ENCODE measurements around the gene SLC30A2.

SLC30A2 gene

DNA sequence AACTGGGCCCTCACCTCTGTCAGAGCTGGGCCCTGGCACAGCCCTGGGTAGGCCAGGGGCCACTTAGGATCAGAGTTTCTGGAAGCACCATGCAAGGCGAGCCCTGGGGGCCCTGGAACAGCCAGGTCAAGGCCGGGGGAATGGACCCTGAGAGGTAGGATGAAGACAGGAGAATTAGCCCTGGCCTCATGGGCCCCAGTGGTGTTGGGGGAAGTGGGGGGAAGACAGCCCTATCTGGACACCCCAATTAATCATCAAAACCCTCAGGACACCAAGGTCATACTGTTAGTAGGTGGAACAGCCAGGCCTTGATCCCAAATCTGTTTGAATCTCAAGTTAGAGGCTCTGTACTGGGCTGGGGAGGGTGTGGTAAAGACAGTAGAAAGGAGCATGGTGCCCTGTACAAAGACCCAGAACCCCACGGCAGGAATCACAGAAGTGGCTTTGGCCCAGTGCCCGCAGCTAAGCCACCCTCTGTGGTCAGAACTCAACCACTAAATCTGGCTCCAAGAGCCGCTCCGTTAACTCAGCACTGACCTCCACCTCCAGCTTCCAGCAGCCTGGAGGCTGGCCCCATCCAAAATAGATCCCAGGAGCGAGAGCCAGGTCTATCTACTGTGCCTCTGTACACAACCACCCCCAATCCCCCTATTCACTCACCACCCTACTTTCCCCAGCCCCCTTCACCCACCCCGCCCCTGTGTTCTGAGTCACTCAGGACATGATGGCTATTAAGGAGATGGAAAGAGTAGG is 35.5 kb upstream of the SLC30A2 start:
- Histone ChIP-seq H3K9ac (ENCODE audit: low read depth, low read length) (no peak overlapping the region), H3K36me3 (ENCODE audit: insufficient read depth, low read depth, low read length) (no peaks in the 10 kb centered on the region), H3K4me1 (ENCODE audit: insufficient read depth, low read length) (peaks cover 7% of the 10 kb centered on the region; the same call in 1 of the 2 replicates), H3K4me3 (ENCODE audit: low read length) (no peak overlapping the region), H3K27me3 (ENCODE audit: insufficient read depth, low read length) (peaks cover 12% of the 10 kb centered on the region; the same call in 1 of the 2 replicates), H3K27ac (ENCODE audit: low read length) (no peak overlapping the region), H3K9me3 (ENCODE audit: insufficient read depth, low read depth, low read length) (no peaks in the 10 kb centered on the region)

DNA sequence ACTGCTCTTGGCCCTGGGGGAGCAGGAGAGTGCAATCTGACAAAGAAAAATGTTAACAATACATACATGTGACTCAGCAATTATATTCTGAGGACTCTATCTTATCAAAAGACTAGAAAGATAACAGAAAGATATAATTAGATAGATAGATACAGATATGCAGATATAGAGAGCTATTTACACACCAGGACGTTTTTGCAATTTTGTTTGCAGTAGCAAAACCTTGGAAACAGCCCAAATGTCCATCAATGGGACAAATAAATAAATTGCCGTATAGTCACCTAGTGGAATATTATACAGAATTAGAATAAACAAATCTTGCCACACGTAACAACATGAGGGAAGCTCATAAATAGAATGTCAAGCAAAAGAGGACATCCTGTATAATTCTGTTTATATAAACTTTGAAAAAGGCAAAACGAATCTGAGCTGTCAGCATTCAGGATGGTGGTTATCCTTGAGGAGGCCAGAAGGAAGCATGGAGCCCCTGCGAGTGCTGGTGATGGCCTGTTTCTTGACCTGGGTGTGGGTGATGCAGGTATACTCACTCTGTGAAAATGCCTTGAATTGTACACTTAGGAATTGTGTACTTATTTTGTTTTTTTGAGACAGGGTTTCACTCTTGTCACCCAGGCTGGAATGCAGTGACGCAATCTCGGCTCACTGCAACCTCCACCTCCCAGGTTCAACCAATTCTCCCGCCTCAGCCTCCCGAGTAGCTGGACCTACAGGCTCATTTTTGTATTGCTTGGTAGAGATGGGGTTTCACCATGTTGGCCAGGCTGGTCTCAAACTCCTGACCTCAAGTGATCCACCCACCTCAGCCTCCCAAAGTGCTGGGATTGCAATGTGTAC is 34.3 kb upstream of the SLC30A2 start:
- H3K36me3 ChIP-seq (ENCODE audit: insufficient read depth, low read depth, low read length): no peaks in the 10 kb centered on the region
- no peak overlapping the region for H3K4me3 ChIP-seq (ENCODE audit: low read length)
- H3K27ac ChIP-seq (ENCODE audit: low read length): no peak overlapping the region
- H3K9ac ChIP-seq (ENCODE audit: low read depth, low read length): no peak overlapping the region
- peaks cover 7% of the 10 kb centered on the region; the same call in 1 of the 2 replicates for H3K4me1 ChIP-seq (ENCODE audit: insufficient read depth, low read length)
- peaks cover 12% of the 10 kb centered on the region; the same call in 1 of the 2 replicates for H3K27me3 ChIP-seq (ENCODE audit: insufficient read depth, low read length)
- no peaks in the 10 kb centered on the region for H3K9me3 ChIP-seq (ENCODE audit: insufficient read depth, low read depth, low read length)

DNA sequence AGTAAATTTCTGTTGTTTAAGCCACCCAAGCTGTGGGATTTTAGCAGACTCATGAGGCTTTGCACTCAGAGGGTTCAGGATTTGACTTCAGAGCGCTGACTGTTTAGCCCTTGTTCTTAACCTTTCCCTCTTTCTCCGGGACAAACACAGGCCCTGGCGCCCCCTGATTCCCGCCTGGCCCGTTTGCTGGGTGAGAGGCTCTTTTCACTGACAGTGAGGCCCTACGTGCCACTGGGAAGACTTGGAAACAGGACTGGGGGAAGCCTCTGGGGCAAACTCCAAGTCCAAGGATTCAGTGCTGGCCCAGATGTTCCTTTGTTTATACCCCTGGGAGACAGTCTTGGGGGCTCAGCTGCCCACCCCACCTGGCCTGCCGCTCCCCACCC is 33.3 kb upstream of the SLC30A2 start:
- peaks cover 11% of the 10 kb centered on the region; the same call in 1 of the 2 replicates for H3K27me3 ChIP-seq (ENCODE audit: insufficient read depth, low read length)
- no peak overlapping the region for H3K27ac ChIP-seq (ENCODE audit: low read length)

DNA sequence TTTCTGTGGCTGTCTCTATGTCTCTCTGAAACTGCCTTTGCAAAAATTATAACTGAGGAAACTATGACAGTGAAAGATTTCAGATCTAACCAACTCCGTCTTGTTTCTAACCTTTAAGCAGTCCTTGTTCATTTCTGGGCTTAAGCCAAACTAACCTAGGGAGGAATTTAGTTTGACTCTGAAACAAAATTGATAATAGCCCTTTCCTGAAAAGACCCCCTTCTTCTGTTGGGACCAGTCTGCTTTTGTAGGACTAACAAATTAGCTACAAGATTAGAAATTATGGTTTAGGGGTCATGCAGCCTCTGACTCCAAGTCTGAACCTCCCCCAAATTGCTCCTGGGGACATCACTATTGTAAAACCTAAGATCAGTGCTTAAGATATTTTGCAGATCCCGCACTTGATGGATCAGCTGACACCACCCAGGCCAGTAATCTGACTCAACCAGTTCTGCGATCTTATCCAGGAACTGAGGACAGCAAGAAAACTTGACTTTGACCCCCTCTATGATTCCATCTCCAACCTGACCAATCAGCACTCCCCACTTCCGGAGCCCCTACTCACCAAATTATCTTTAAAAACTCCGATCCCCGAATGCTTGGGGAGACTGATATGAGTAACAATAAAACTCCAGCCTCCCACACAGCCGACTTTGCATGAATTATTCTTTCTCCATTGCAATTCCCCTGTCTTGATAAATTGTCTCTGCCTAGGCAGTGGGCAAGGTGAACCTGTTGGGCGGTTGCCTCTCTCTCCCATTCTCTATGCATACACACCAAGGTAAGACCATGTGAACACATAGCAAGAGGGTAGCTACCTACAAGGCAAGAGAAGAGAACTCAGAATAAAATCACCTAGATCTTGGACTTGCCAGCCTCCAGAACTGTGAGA is 32.6 kb upstream of the SLC30A2 start:
- no peak overlapping the region for H3K9ac ChIP-seq (ENCODE audit: low read depth, low read length)

More for the DNA sequence above, 33.3 kb upstream of the SLC30A2 start:
- no peaks in the 10 kb centered on the region for H3K36me3 ChIP-seq (ENCODE audit: insufficient read depth, low read depth, low read length)
- H3K4me3 ChIP-seq (ENCODE audit: low read length): no peak overlapping the region
- no peak overlapping the region for H3K9ac ChIP-seq (ENCODE audit: low read depth, low read length)
- peaks cover 7% of the 10 kb centered on the region; the same call in 1 of the 2 replicates for H3K4me1 ChIP-seq (ENCODE audit: insufficient read depth, low read length)
- no peaks in the 10 kb centered on the region for H3K9me3 ChIP-seq (ENCODE audit: insufficient read depth, low read depth, low read length)

DNA sequence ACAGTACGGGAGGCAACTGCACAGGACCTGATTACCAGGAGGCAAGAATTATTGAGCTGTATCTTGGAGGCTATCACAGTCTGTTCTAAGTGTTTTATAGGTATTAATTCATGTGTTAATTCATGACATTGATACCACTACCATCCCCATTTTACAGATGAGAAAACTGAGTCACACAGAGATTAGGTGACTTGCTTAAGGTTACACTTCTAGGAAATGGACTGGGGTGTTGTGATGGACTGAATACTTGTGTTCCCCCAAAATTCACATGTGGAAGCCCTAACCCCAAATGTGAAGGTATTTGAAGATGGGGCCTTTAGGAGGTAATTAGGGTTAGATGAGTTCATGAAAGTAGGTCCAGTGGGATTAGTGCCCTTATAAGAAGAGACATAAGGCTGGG is 31.6 kb upstream of the SLC30A2 start:
- no peaks in the 10 kb centered on the region for H3K27me3 ChIP-seq (ENCODE audit: insufficient read depth, low read length)
- H3K4me1 ChIP-seq (ENCODE audit: insufficient read depth, low read length): peaks cover 7% of the 10 kb centered on the region; the same call in 1 of the 2 replicates
- H3K36me3 ChIP-seq (ENCODE audit: insufficient read depth, low read depth, low read length): no peaks in the 10 kb centered on the region
- no peak overlapping the region for H3K9ac ChIP-seq (ENCODE audit: low read depth, low read length)
- H3K9me3 ChIP-seq (ENCODE audit: insufficient read depth, low read depth, low read length): no peaks in the 10 kb centered on the region
- no peak overlapping the region for H3K4me3 ChIP-seq (ENCODE audit: low read length)
- H3K27ac ChIP-seq (ENCODE audit: low read length): no peak overlapping the region

More for the DNA sequence above, 32.6 kb upstream of the SLC30A2 start:
- H3K36me3 ChIP-seq (ENCODE audit: insufficient read depth, low read depth, low read length): no peaks in the 10 kb centered on the region
- H3K27me3 ChIP-seq (ENCODE audit: insufficient read depth, low read length): peaks cover 5% of the 10 kb centered on the region; the same call in 1 of the 2 replicates
- no peak overlapping the region for H3K27ac ChIP-seq (ENCODE audit: low read length)
- H3K4me1 ChIP-seq (ENCODE audit: insufficient read depth, low read length): peaks cover 7% of the 10 kb centered on the region; the same call in 1 of the 2 replicates
- no peak overlapping the region for H3K4me3 ChIP-seq (ENCODE audit: low read length)
- H3K9me3 ChIP-seq (ENCODE audit: insufficient read depth, low read depth, low read length): no peaks in the 10 kb centered on the region

DNA sequence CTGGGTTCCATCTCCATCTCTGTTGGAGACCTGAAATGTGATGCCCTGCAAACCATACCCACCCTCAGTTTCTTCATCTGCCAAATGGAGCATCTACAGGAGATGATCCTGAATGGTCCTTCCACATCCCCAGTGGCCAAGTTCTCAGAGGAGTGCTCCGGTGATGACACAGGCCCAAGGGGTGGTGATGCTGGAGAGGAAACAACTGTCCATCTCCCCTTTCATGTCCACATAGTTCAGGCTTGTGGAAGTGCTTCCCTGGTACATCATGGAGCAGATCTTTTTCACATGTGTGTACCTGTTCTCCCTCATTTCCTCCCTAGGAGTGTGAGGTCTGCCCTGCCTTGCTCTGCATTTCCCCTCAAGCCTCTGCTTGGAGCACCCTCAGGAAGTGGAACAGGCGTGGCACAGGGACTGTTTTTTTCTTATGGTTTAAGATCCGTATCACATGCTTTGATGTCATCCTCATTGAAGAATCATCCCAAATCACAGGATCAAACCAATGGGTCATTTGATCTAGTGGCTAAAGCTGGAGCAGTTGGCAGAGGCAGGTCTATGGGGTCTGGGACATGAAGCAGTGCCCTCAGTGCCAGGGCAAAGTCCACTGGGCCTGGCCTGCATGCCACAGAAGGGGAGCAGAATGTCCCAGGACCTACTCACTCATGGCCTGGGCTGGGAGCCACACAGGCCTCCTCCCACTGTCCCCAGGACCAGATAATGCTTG is 29.7 kb upstream of the SLC30A2 start:
- Histone ChIP-seq H3K9me3 (ENCODE audit: insufficient read depth, low read depth, low read length) (no peaks in the 10 kb centered on the region), H3K4me1 (ENCODE audit: insufficient read depth, low read length) (peaks cover 7% of the 10 kb centered on the region; the same call in 1 of the 2 replicates), H3K4me3 (ENCODE audit: low read length) (no peak overlapping the region), H3K27me3 (ENCODE audit: insufficient read depth, low read length) (no peaks in the 10 kb centered on the region), H3K27ac (ENCODE audit: low read length) (no peak overlapping the region), H3K9ac (ENCODE audit: low read depth, low read length) (no peak overlapping the region), H3K36me3 (ENCODE audit: insufficient read depth, low read depth, low read length) (no peaks in the 10 kb centered on the region)

DNA sequence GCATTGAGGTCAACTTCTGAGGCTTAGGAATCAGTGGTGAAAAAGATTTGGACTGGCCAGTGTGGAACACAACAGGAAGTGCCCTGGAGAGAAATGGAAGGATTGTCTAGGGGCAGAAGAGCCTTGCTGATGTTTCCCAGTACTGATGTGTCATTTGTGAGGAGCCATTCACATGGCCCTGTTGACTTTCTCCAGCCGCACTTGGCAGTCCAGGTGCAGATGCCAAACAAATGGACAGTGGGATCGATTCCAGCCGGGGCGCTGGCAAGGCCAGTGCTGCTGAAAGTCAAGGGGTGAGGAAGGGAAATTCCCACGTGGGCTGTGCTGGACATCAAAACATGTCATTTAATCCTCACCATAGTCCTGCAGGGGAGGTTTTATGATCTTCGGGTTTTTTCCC is 26.4 kb upstream of the SLC30A2 start:
- no peaks in the 10 kb centered on the region for H3K36me3 ChIP-seq (ENCODE audit: insufficient read depth, low read depth, low read length)
- no peaks in the 10 kb centered on the region for H3K9me3 ChIP-seq (ENCODE audit: insufficient read depth, low read depth, low read length)
- no peaks in the 10 kb centered on the region for H3K4me1 ChIP-seq (ENCODE audit: insufficient read depth, low read length)
- no peaks in the 10 kb centered on the region for H3K27me3 ChIP-seq (ENCODE audit: insufficient read depth, low read length)
- H3K27ac ChIP-seq (ENCODE audit: low read length): no peak overlapping the region
- H3K4me3 ChIP-seq (ENCODE audit: low read length): no peak overlapping the region
- H3K9ac ChIP-seq (ENCODE audit: low read depth, low read length): no peak overlapping the region

DNA sequence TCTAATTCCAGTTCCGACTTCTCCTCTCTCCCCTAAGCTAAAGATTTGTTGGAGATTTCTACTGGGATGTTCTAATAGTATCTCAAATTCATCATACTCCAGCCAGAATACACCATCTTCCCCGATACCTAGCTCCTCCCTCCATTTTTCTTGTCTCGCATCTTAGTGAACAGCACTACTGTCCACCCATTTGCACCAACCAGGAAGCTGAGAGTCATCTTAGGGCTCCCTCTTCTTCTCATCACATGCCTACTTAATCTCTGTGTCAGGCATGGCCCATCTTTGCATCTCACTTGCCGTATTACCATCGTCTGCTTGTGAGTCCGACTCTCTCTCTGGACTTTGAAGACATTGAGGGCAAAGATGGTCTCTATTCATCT is 25.0 kb upstream of the SLC30A2 start:
- H3K4me1 ChIP-seq (ENCODE audit: insufficient read depth, low read length): no peaks in the 10 kb centered on the region
- no peak overlapping the region for H3K4me3 ChIP-seq (ENCODE audit: low read length)
- H3K27me3 ChIP-seq (ENCODE audit: insufficient read depth, low read length): no peaks in the 10 kb centered on the region
- no peak overlapping the region for H3K9ac ChIP-seq (ENCODE audit: low read depth, low read length)
- no peaks in the 10 kb centered on the region for H3K9me3 ChIP-seq (ENCODE audit: insufficient read depth, low read depth, low read length)
- H3K36me3 ChIP-seq (ENCODE audit: insufficient read depth, low read depth, low read length): no peaks in the 10 kb centered on the region
- H3K27ac ChIP-seq (ENCODE audit: low read length): no peak overlapping the region

DNA sequence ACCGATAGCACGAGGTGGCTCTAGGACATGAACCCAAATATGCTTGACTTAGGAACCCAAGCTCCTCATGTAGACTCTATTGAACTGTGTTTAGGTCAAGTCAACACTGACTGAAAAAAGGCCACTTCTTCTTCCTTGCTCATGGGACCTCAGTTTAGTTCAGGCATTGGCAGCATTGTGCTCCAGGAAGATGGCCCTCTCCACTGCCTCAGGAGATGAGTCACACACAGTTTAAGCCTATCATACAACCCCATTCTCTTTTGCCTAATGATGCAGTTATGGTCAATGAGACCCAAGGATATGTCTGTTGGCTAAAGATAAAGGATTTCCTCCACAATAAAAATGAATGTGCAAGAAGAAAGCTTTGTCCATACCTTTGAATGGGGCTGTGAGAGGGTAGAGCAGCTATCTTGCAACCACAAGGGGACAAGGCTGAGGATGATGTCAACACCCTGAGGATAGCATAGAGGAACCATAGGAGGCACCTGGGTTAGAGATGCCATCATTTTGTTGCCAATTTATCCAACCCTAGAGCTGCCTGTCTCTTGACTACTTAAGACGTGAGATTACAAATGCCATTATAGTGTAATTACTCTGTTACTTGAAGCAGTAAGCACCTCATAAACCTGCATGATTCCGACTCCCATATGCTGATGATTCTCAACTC is 24.5 kb upstream of the SLC30A2 start:
- H3K9ac ChIP-seq (ENCODE audit: low read depth, low read length): no peak overlapping the region
- no peaks in the 10 kb centered on the region for H3K9me3 ChIP-seq (ENCODE audit: insufficient read depth, low read depth, low read length)
- H3K4me3 ChIP-seq (ENCODE audit: low read length): no peak overlapping the region
- no peaks in the 10 kb centered on the region for H3K4me1 ChIP-seq (ENCODE audit: insufficient read depth, low read length)
- no peaks in the 10 kb centered on the region for H3K27me3 ChIP-seq (ENCODE audit: insufficient read depth, low read length)
- no peak overlapping the region for H3K27ac ChIP-seq (ENCODE audit: low read length)
- H3K36me3 ChIP-seq (ENCODE audit: insufficient read depth, low read depth, low read length): no peaks in the 10 kb centered on the region

DNA sequence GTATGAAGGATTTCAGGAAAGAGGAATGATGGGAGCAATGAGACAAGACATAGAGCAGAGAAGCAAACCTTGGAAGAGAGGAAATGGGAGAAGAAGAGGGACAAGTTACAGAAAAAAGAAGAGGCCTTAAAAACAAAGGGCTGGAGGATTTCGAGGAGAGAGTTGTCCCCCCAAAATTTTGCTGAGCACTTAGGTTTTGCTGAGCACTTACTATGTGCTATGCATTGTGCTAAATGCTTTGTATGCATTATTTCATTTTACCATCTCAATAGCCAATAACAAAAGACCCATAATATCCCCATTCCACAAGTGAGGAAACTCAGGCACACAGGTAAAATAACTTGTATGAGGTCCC is 24.0 kb upstream of the SLC30A2 start:
- Histone ChIP-seq H3K9ac (ENCODE audit: low read depth, low read length) (no peak overlapping the region), H3K4me1 (ENCODE audit: insufficient read depth, low read length) (no peaks in the 10 kb centered on the region), H3K9me3 (ENCODE audit: insufficient read depth, low read depth, low read length) (no peaks in the 10 kb centered on the region), H3K27ac (ENCODE audit: low read length) (no peak overlapping the region), H3K27me3 (ENCODE audit: insufficient read depth, low read length) (no peaks in the 10 kb centered on the region), H3K4me3 (ENCODE audit: low read length) (no peak overlapping the region), H3K36me3 (ENCODE audit: insufficient read depth, low read depth, low read length) (no peaks in the 10 kb centered on the region)
